ENCODE results near the gene PPP1R7.

PPP1R7 gene

DNA sequence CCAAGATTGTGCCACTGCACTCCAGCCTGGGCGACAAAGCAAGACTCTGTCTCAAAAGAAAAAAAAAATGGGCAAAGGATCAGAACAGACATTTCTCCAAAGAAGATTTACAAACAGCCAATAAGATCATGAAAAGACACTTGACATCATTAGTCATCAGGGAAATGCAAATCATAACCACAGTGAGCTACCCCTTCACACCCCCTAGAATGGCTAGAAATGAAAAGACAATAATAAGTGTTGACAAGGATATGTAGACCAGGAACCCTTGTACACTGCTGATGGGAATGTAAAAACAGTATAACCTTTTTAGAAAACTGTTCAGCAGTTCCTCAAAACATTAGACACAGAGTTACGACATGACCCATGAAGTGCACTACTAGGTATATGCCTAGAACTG is 29.8 kb upstream of the PPP1R7 start:
- DNase-seq (ENCODE audit: low spot score): no peak

DNA sequence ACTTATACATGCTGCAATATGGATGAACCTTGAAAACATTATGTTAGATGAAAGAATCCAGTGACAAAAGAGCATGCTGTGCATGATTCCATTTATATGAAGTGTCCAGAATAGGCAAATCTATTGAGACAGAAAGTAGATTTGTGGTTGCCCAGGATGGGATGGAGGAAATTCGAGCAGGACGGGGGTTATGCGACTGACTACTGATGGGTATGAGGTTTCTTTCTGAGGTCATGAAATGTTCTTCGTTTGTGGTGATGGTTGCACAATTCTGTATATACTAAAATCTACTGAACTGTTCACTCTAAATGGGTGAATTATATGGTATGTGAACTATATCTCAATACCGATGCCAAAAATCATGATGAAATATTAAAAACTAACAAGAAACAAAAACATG is 29.3 kb upstream of the PPP1R7 start:
- DNase-seq (ENCODE audit: low spot score): no peak

DNA sequence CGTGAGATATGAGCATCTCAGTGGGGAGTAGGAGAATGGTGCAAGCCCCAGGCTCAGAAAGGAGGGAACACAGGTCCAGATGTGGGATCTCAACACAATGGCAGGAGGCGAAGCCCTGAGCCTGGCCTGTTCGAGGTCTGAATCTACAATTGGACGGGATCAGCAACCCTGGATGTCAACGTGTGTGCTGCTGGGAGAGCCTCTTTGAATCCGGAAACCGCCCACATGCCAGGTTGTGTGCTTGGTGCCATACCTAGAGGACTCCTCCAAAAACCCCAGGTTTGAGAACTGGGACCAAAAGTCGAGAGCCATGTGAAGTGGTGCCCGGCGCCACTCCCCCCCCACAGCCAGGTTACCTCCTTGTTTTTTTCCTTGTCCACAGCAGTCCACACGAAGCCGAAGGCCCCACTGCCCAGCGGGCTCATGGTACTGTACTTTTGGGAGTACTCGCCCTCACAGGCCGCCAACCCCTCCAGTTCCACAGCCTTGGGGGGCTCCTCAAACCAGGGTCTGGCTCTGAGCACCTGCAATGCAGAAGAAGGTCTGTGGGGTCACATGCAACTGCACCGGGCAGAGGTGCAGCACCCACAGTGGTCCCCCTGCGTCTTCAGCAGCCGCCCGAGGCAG is 27.8 kb upstream of the PPP1R7 start:
- DNase-seq (ENCODE audit: low spot score): no peak

DNA sequence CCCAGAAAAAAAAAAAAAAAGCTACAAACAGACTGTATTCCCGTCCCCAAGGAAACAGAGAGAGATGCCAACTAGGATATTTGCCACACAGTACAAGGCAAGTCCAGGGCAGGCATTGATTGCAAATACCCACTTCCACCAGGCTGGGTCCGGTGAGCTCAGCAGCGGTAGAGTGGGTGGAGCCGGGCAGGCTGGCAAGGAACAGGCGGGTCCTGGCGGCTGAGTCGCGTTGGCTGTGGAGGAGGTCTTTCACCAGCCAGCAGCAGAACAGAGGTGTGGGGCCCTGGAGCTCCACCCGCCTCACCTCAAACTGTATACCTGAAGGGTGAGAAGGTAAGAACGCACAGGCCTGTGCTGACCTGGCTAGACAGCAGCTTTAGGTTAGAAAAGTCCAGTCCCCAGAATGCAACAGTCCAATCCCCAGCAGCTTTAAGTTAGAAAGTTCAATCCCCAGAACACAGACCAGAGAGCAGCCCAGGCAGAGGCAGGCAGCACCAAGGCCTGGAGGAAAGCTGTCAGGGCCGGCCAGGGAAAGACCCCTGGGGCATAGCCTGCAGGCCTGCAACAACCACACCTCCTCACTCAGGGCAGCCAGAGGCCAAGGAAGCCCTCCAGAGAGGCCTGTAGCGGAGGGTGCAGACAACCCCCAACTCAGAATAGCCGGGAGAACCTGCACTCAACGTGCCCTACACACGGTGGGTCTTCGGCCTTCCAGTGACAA is 26.3 kb upstream of the PPP1R7 start:
- no peak for DNase-seq (ENCODE audit: low spot score)

- no peak for DNase-seq (ENCODE audit: low spot score)
These were observed 24.6 kb upstream of the PPP1R7 start for GRCh38 chr2:241125626-241126025.

DNA sequence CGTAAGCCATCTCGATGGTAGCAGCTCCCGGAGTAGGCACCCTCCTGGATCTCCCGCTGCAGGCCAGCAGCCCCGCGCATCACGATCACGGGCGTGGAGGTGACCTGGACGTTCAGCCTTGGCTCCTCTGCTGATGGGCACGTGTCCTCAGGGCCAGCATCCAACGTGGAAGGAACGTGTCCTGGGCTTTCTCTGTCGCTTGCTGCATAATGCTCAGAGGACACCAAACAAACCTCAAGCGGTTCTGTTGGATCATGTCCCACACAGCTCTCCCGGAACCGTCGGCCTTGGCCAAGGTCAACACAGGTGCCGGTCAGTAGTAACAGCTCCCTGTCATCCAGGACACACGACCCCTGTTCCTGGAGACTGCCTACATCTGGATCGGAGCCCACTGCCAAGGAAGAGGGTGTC is 24.1 kb upstream of the PPP1R7 start:
- no peak for DNase-seq (ENCODE audit: low spot score)

- no peak for DNase-seq (ENCODE audit: low spot score)
These were observed 23.5 kb upstream of the PPP1R7 start for GRCh38 chr2:241126771-241127202.

DNA sequence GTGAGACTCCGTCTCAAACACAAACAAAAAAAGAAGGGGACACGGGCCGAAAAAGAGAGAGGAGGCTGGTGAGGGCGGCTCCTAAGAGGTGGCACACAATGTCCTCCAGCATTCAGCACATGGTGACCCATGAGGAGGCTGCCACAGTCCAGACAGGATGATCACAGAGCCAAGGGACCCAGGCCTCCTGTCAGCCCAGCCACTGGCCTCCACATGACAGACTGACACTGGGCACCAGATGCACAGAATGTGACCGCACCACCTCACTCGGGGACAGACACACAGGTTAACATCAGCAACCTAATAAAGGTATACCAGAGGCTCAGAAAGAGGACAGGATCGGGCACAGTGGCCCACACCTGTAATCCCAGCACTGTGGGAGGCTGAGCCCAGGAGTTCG is 22.0 kb upstream of the PPP1R7 start:
- no peak for DNase-seq (ENCODE audit: low spot score)

- no peak for DNase-seq (ENCODE audit: low spot score)
These were observed 21.0 kb upstream of the PPP1R7 start for GRCh38 chr2:241129086-241129871.

DNA sequence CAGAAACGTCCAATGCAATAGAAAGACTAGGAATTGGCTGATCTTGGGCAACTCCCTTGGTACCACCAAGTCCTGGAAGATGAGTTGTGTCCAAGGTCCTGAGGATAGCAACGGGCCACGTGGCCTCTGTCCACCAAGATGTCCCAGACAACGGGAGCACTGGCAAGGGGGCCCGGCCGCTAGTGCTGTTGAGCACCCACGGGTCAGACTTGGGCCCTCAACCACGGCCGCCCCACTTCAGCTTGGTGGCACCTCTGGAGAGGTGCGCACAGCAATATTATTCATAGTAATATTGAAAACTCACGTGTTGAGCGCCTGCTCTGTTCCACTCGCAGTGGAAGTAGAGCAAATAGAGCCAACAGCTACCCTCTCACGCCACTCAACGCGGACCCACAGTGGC is 20.0 kb upstream of the PPP1R7 start:
- DNase-seq (ENCODE audit: low spot score): no peak

- DNase-seq (ENCODE audit: low spot score): no peak
These were observed 18.7 kb upstream of the PPP1R7 start for GRCh38 chr2:241131531-241131930.

GRCh38 chr2:241132538-241133435 is 17.5 kb upstream of the PPP1R7 start:
- DNase-seq (ENCODE audit: low spot score): no peak

DNA sequence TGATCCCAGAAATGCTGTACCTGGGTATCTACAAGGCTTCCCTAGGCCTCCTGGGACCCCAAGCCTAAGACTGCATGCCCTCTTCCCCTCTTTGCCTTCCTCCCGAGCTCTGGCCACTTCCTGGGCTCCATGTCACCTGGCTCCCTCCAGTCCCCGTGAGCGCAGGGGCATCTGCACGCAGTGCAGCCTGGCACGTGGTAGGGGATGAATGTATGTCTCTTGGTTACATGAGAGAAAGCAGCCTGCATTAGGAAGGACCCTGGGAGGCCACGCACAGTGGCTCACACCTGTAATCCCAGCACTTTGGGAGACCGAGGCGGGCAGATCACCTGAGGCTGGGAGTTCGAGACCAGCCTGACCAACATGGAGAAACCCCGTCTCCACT is 16.8 kb upstream of the PPP1R7 start:
- DNase-seq (ENCODE audit: low spot score): no peak

GRCh38 chr2:241134711-241135110 is 15.6 kb upstream of the PPP1R7 start:
- DNase-seq (ENCODE audit: low spot score): no peak

DNA sequence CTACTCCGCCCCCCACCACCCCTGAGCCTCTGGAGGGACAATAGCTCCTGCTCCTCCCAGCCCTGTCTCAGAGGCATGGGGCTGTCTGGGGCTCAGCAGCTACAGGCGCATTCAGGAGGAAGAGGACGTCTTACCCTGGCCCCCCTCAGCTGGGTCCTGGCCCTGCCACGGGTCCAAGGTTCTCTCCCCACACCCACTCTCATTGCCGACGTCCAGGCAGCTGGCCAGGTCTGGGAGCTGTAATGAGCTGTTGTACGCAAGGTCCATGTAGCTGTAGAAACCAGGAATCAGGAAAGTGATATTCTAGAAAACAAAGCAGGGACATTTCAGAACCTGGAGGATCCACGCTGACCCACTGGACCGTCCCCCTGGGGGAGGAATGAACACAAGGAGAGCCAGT is 14.5 kb upstream of the PPP1R7 start:
- DNase-seq (ENCODE audit: low spot score): no peak

GRCh38 chr2:241136191-241136590 is 14.1 kb upstream of the PPP1R7 start:
- no peak for DNase-seq (ENCODE audit: low spot score)

GRCh38 chr2:241136661-241137260 is 13.5 kb upstream of the PPP1R7 start:
- no peak for DNase-seq (ENCODE audit: low spot score)

DNA sequence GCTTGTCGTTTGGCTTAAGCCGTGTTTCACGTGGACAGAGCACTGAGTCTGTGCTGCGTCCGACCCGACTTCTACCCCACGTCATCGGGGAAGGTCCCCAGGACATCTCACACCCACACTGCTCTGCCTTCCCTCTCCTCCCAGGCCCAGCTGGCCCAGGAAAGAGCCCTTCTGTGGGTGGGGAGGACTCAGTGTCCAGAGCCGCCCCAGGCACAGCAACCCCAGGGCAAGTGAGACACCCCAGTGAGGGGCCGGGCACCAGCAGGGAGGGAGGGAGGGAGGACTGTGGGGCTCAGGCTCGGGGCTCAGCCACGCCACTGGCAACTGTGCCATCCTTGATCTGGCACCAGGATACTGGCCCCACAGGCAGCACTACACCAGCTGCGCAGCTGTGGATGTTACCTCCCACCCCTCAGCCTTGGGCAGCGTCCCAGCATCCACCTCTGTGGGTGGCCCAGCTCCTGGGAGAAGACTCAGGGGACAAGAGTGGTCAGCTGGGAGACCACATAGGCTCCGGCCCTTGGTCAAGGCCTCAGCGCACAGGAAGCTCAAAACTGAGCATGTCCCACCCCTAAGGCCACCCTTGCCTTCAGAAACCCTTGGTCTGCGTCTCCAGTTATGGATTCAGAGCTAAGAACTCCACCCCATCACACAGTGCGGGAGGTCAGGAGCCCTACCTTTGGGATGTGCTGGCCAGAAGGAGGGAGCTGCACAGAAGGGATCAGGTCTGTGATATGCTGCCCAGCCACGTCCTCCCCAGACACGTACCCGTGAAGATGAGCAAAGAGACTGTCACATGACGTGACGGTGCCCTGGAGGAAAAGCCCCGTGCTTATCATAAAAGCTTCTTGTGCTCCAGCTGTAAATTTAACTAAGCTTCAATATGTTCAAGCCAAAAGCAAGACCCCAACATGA is 12.7 kb upstream of the PPP1R7 start:
- DNase-seq (ENCODE audit: low spot score): no peak

DNA sequence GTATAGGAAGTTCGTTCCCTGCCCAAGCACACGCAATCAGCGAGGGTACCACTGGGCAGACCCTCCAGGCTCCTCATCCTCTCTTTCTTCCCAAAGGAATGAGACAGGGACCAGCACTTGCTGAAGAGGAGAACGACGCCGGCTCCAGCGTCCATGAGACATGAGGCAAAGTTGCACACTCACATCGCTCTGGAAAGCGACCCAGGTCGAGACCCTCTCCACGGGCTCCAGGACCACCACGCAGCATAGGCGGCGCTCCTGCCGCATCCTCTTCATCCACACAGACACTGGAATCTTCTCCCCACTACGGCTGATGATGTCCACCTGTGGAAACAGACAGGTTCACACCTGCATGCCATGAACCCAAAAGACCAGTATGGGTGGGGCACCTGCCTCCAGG is 11.8 kb upstream of the PPP1R7 start:
- DNase-seq (ENCODE audit: low spot score): no peak

DNA sequence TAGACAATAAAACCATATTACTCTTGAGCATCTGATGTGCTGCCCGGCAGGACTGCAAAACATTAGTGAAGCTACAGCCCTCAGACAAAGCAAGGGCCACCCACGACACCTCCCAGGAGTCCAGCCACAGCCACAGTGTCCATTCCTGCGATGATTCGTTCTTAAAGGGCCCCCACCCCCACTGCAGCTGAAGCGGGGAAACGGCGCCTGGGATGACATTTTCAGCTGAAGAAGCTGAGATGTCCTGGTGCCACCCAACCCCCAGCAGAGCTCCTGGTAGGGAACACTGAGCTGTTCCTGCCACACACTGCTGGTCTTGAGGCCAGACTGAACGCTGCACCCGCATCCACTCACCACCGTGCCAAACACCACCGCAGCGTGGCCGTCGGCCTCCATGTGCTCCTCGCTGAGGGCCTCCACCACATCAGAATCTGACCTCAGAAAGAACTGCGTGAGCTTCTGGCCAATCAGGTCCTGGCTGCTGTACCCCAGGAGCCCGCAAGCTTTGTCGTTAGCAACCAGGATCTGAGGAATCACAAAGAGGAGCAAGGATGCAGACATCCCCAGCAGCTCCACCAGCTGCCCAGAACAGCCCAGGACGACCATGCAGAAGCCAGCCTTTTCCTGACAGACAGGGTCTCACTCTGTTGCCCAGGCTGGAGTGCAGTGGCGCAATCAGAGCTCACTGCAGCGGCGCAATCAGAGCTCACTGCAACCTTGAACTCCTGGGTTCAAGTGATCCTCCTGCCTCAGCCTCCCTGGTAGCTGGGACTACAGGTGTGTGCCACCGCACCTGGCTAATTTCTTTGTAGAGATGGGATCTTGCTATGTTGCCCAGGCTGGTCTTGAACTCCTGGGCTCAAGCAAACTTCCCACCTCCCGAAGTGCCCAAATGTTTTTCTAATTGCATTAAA is 10.5 kb upstream of the PPP1R7 start:
- DNase-seq (ENCODE audit: low spot score): no peak
